ENCODE results near the gene PLPP3.

The PLPP3 gene

GRCh38 chr1:56591909-56592308 is 12.5 kb upstream of the PLPP3 start:
- in situ Hi-C loops (cut with MboI; ENCODE audit: low pct_unique_long_range_greater_than_20kb, low sequenced_read_pairs, unreplicated experiment), result loop anchor here (25.0 kb wide), 3 partner anchors 905 to 1305 kb away; no protein-coding TSS in a partner anchor
- TF ChIP-seq CTCF (IDR thresholded peaks at IDR 0.05; ENCODE audit: extremely low read depth, insufficient read depth, missing control alignments), result no peak
- DNase-seq (ENCODE audit: low spot score), result no peak

GRCh38 chr1:56590520-56591011 is 11.2 kb upstream of the PLPP3 start:
- in situ Hi-C loops (cut with MboI; ENCODE audit: low pct_unique_long_range_greater_than_20kb, low sequenced_read_pairs, unreplicated experiment), result loop anchor here (25.0 kb wide), 3 partner anchors 903 to 1303 kb away; no protein-coding TSS in a partner anchor
- TF ChIP-seq CTCF (IDR thresholded peaks at IDR 0.05; ENCODE audit: extremely low read depth, insufficient read depth, missing control alignments), result no peak

GRCh38 chr1:56589369-56589768 is 10.0 kb upstream of the PLPP3 start:
- DNase-seq (ENCODE audit: low spot score), result no peak
- in situ Hi-C loops (cut with MboI; ENCODE audit: low pct_unique_long_range_greater_than_20kb, low sequenced_read_pairs, unreplicated experiment), result loop anchor here (25.0 kb wide), 3 partner anchors 902 to 1302 kb away; no protein-coding TSS in a partner anchor

More at GRCh38 chr1:56590520-56591011, 11.2 kb upstream of the PLPP3 start:
- DNase-seq (ENCODE audit: low spot score), result no peak

GRCh38 chr1:56586502-56586901 is 7.1 kb upstream of the PLPP3 start:
- in situ Hi-C loops (cut with MboI; ENCODE audit: low pct_unique_long_range_greater_than_20kb, low sequenced_read_pairs, unreplicated experiment), result loop anchor here (25.0 kb wide), 3 partner anchors 899 to 1299 kb away; no protein-coding TSS in a partner anchor
- no peak for TF ChIP-seq CTCF (IDR thresholded peaks at IDR 0.05; ENCODE audit: extremely low read depth, insufficient read depth, missing control alignments)

More at GRCh38 chr1:56589369-56589768, 10.0 kb upstream of the PLPP3 start:
- no peak for TF ChIP-seq CTCF (IDR thresholded peaks at IDR 0.05; ENCODE audit: extremely low read depth, insufficient read depth, missing control alignments)

GRCh38 chr1:56585985-56586384 is 6.6 kb upstream of the PLPP3 start:
- no peak for TF ChIP-seq CTCF (IDR thresholded peaks at IDR 0.05; ENCODE audit: extremely low read depth, insufficient read depth, missing control alignments)
- in situ Hi-C loops (cut with MboI; ENCODE audit: low pct_unique_long_range_greater_than_20kb, low sequenced_read_pairs, unreplicated experiment), result loop anchor here (25.0 kb wide), 3 partner anchors 899 to 1299 kb away; no protein-coding TSS in a partner anchor
- DNase-seq (ENCODE audit: low spot score), result no peak

More at GRCh38 chr1:56586502-56586901, 7.1 kb upstream of the PLPP3 start:
- DNase-seq (ENCODE audit: low spot score), result no peak

GRCh38 chr1:56584910-56585528 is 5.7 kb upstream of the PLPP3 start:
- DNase-seq (ENCODE audit: low spot score), result peak; percentile 52
- in situ Hi-C loops (cut with MboI; ENCODE audit: low pct_unique_long_range_greater_than_20kb, low sequenced_read_pairs, unreplicated experiment), result loop anchor here (25.0 kb wide), 3 partner anchors 898 to 1298 kb away; no protein-coding TSS in a partner anchor
- TF ChIP-seq CTCF (IDR thresholded peaks at IDR 0.05; ENCODE audit: extremely low read depth, insufficient read depth, missing control alignments), result peak; percentile 84

All from GM13977 (cell line).